T-cell (primary cell): ENCODE data around the gene ABHD12. TPM values are rescaled to one million over a fixed set of nuclear protein-coding genes. Genes with fewer than 3 reads are reported as not detected.

Experiments used
- ATAC-seq, 4 experiments: fragments of 200-7000 bp in 3 of 4; fragments of 150-1000 bp in 1 of 4; cut with Tn5 transposase; replicated peaks in 1 of 4; 1 replicate in 3 of 4; 2 replicates in 1 of 4; pipeline ENCODE4 v1.10.0; 2021; ENCODE audit warnings: moderate library complexity in 3 of 4, mild to moderate bottlenecking in 2 of 4, moderate number of reproducible peaks in 1 of 4
- CTCF ChIA-PET, 2 donors: fragments of 300-600 bp; sonication (Branson Sonifier 250); formaldehyde crosslinking; loops; one replicate each; lab custom pipeline; 2022; ENCODE audit warnings: antibody characterized with exemption in 2 of 2; lab: Charles Lee
- POLR2A ChIA-PET, 2 donors: fragments of 300-600 bp; sonication (Branson Sonifier 250); formaldehyde crosslinking; loops; one replicate each; lab custom pipeline; 2022; ENCODE audit warnings: antibody characterized with exemption in 2 of 2; lab: Charles Lee
- DNase-seq, 35 experiments: peaks; one replicate each; pipeline versions ENCODE4 v3.0.0 to v3.0.0-alpha.2; 2013 to 2023
- H3K27ac ChIP-seq: one replicate; pipeline ENCODE4 v1.5.1; 2013; ENCODE audit warnings: low read length
- H3K27me3 ChIP-seq, 2 experiments: replicated peaks in 1 of 2; 1 replicate in 1 of 2; 2 replicates in 1 of 2; pipeline versions ENCODE4 v1.6.1 to v1.7.0; 2013; ENCODE audit warnings: low read length in 1 of 2, mixed read lengths in 1 of 2; ENCODE audit not compliant: control insufficient read depth in 2 of 2, insufficient read depth in 2 of 2; ENCODE audit errors: extremely low read depth in 1 of 2
- H3K36me3 ChIP-seq, 2 donors: 1 replicate in 1 of 2; 2 replicates in 1 of 2; pipeline versions ENCODE4 v1.6.1 to v1.7.0; 2013; ENCODE audit warnings: low read length in 1 of 2; ENCODE audit not compliant: control insufficient read depth in 2 of 2, insufficient read depth in 1 of 2; ENCODE audit errors: extremely low read depth in 1 of 2
- H3K4me1 ChIP-seq, 2 experiments: 1 replicate in 1 of 2; 2 replicates in 1 of 2; pipeline versions ENCODE4 v1.6.1 to v1.7.0; 2013; ENCODE audit warnings: low read length in 2 of 2, mixed read lengths in 1 of 2; ENCODE audit not compliant: insufficient read depth in 2 of 2, control insufficient read depth in 1 of 2; ENCODE audit errors: extremely low read depth in 1 of 2
- H3K4me3 ChIP-seq, 2 donors: 1 replicate in 1 of 2; 2 replicates in 1 of 2; pipeline versions ENCODE4 v1.5.1 to v1.7.0; 2013; ENCODE audit warnings: mild to moderate bottlenecking in 2 of 2, low read length in 1 of 2, moderate library complexity in 1 of 2; ENCODE audit not compliant: control insufficient read depth in 1 of 2; ENCODE audit errors: extremely low read depth in 1 of 2
- H3K9me3 ChIP-seq: 2 replicates; pipeline ENCODE4 v1.7.0; 2013
- H3K27ac Mint-ChIP-seq, 2 donors: one replicate each; pipeline ENCODE4 v1.8.0; 2020 to 2021; ENCODE audit warnings: mild to moderate bottlenecking in 2 of 2, mixed read lengths in 2 of 2
- H3K27me3 Mint-ChIP-seq, 2 donors: one replicate each; pipeline ENCODE4 v1.8.0; 2021 to 2022; ENCODE audit warnings: mixed read lengths in 2 of 2
- H3K36me3 Mint-ChIP-seq: one replicate; pipeline ENCODE4 v1.8.0; 2021; ENCODE audit warnings: mixed read lengths
- H3K4me1 Mint-ChIP-seq, 3 donors: one replicate each; pipeline ENCODE4 v1.8.0; 2020 to 2022; ENCODE audit warnings: mixed read lengths in 3 of 3, mild to moderate bottlenecking in 1 of 3
- H3K4me3 Mint-ChIP-seq, 3 donors: one replicate each; pipeline ENCODE4 v1.8.0; 2020 to 2022; ENCODE audit warnings: mild to moderate bottlenecking in 3 of 3, mixed read lengths in 3 of 3, moderate library complexity in 3 of 3
- H3K9me3 Mint-ChIP-seq, 3 donors: one replicate each; pipeline ENCODE4 v1.8.0; 2020 to 2022; ENCODE audit warnings: mixed read lengths in 3 of 3
- WGBS: methylation state at CpG from one replicate; pipeline ENCODE4 v1.1.5; 2013; ENCODE audit warnings: missing lambda C conversion rate; ENCODE audit not compliant: insufficient coverage; 5-methylcytosine and 5-hydroxymethylcytosine counted together
- total RNA-seq, 35 experiments: library from RNA in 6 of 35; stranded (reverse) in 6 of 35; fragments of 120-200 nt in 1 of 35; gene quantifications; one replicate each; pipeline versions ENCODE4 v1.2.1 to v1.2.4 and lab custom pipeline; 2013 to 2026

The ABHD12 gene
- total RNA-seq, 5 donors from 2014 or later (not counting 1 experiment from before 2014, with no cell fraction given), result 19.5 to 27.7 (median 22.1) TPM

DNA sequence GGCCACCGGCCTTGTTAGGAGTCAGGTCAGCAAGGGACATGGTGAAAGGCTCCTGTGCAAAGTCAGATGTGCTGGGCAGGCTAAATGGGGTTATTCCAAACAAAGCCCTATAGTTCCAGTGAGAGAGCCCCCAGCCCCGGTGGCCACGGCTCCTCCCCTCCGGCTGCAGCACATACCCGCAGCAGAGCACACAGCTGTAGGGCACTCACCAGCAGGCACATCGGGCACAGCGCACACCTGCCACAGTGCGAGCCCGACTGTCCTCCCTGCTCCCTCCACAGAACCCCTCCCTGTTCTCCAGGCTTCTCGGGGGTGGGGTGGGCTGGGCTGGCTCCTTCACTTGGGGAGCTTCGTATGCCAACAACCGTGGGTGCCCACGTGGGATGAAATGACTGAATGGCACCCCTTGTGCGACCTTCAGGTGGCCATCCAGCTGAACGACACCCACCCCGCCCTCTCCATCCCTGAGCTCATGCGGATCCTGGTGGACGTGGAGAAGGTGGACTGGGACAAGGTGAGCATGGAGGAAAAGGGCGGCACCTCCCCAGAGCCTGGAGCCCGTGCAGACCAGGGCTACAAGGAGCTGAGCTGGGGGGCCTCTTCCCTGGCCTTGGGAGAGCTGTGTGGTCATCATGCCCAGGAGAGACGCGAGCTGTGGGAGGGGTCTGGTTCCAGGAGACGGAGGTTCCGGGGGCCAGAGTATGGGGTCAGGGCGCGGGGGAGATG lies 111.8 kb downstream of the ABHD12 start:
- Histone ChIP-seq H3K4me3 (no peak overlapping the region), H3K27me3 (no peaks in the 10 kb centered on the region), H3K4me1 (peaks cover 0 to 16% of the 10 kb centered on the region in 2 experiments), H3K9me3 (no peaks in the 10 kb centered on the region), H3K36me3 (peaks cover 43 to 86% of the 10 kb centered on the region in 2 donors), H3K27ac (no peak overlapping the region)
- no peak overlapping the region for H3K4me3 Mint-ChIP-seq
- DNase-seq (peak in 1 of 35 experiments; percentile 1), ATAC-seq (no peak)
- ChIA-PET POLR2A (no interaction called here), CTCF (no interaction called here)
- 94% methylated on average over 20 of the region's 26 CpGs for WGBS
- no peaks in the 10 kb centered on the region for H3K4me1 Mint-ChIP-seq
- no peak overlapping the region for H3K27ac Mint-ChIP-seq
- H3K27me3 Mint-ChIP-seq, result no peaks in the 10 kb centered on the region
- H3K36me3 Mint-ChIP-seq, result peaks cover 23% of the 10 kb centered on the region
- H3K9me3 Mint-ChIP-seq, result no peaks in the 10 kb centered on the region

DNA sequence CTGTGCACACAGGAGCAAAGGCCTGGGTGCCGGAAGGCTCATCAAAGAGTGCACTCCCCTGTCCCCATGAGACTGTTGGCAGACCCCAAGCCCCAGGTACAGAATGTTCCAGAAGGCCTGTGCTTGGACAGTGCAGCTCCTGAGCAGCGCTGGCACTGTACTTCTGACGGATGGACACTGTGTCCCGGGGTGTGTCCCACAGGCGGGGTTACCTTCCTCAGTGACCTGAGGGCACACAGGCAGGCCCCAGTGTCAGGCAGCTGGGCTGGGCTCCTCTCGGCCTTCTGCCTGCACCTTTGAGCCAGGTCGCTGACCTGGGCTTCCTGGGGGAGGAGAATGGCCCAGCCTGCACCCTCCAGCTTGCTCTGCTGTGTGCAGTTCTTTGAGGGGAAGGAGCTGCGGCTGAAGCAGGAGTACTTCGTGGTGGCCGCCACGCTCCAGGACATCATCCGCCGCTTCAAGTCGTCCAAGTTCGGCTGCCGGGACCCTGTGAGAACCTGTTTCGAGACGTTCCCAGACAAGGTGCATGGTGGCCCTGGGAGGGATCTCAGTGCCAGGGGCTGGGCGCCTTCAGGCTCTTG lies 112.6 kb downstream of the ABHD12 start:
- Histone ChIP-seq H3K36me3 (peaks cover 43 to 85% of the 10 kb centered on the region in 2 donors), H3K9me3 (no peaks in the 10 kb centered on the region), H3K4me3 (no peak overlapping the region), H3K27me3 (no peaks in the 10 kb centered on the region), H3K27ac (no peak overlapping the region), H3K4me1 (peaks cover 0 to 16% of the 10 kb centered on the region in 2 experiments)
- no peak for ATAC-seq
- Mint-ChIP-seq H3K9me3 (no peaks in the 10 kb centered on the region), H3K36me3 (peaks cover 23% of the 10 kb centered on the region), H3K27ac (no peak overlapping the region), H3K4me3 (no peak overlapping the region), H3K4me1 (no peaks in the 10 kb centered on the region), H3K27me3 (no peaks in the 10 kb centered on the region)
- CTCF ChIA-PET, result no interaction called here
- no peak for DNase-seq
- WGBS, result 96% methylated on average over 19 of the region's 19 CpGs
- POLR2A ChIA-PET, result no interaction called here

DNA sequence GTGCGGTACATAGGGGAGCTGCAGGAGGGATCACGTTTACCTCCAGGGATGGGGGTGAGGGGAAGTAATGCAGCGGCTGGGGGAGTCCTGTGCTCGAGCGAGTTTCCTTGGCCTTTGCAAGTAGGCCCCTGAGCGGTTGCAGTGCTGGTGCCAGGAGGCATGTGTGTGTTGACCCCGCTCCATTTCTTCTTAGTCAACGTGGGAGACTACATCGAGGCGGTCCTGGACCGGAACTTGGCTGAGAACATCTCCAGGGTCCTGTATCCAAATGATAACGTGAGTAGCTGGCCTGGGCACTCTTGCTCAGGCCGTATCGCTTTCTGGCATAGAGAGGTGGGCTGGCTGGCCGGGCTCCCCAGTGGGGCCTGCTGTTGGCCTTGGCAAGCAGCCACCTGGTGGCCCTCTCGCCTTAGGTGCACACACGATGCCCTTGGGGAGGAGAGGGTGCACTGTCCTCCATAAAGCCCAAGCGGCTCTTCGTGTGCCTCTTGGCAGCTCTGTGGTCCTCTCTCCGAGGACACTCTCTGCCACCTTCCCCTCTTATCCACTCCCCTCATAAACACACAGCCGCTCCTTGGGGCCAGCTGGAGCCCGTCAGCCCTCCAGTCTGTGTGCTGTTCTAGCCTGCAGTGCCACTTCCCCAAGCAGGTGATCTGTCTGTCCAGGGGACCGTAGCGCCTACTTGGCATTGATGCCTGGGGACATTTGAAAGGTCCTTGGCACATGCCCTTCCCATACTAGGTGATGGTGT lies 113.4 kb downstream of the ABHD12 start:
- no peaks in the 10 kb centered on the region for H3K27me3 Mint-ChIP-seq
- no peak overlapping the region for H3K27ac ChIP-seq
- DNase-seq (no peak), ATAC-seq (no peak)
- H3K4me1 ChIP-seq, result peaks cover 0 to 11% of the 10 kb centered on the region in 2 experiments
- H3K9me3 Mint-ChIP-seq, result no peaks in the 10 kb centered on the region
- H3K36me3 ChIP-seq, result peaks cover 38 to 85% of the 10 kb centered on the region in 2 donors
- CTCF ChIA-PET, result no interaction called here
- no peak overlapping the region for H3K4me3 ChIP-seq
- H3K4me1 Mint-ChIP-seq, result no peaks in the 10 kb centered on the region
- H3K36me3 Mint-ChIP-seq, result peaks cover 24% of the 10 kb centered on the region
- WGBS, result 98% methylated on average over 23 of the region's 24 CpGs
- POLR2A ChIA-PET, result no interaction called here
- H3K27me3 ChIP-seq, result no peaks in the 10 kb centered on the region
- H3K27ac Mint-ChIP-seq, result peak overlapping the region in 1 of 2 donors; percentile 6
- no peaks in the 10 kb centered on the region for H3K9me3 ChIP-seq
- no peak overlapping the region for H3K4me3 Mint-ChIP-seq

DNA sequence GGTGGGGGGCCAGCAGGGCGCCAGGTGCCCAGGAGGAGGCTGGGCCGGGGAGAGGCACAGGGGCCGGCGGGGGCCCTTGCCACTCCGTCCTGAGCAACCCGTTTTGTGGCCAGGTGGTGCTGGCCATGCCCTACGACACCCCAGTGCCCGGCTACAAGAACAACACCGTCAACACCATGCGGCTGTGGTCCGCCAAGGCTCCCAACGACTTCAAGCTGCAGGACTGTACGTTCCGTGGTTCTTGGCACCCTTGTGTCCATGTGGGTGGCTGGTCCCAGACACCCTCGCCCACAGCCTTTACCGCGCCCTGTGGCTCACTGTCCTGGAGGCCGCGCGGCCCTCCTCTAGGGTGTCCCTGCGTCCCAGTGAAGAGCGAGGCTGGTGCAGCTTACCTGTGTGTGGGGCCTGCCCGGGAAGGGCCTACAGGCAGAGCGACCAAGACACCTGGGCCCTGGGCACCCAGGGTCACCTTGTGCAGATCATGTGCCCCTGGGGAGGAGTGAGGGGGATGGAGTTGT lies 114.0 kb downstream of the ABHD12 start:
- Mint-ChIP-seq H3K4me3 (no peak overlapping the region), H3K36me3 (peaks cover 26% of the 10 kb centered on the region), H3K27me3 (no peaks in the 10 kb centered on the region), H3K9me3 (no peaks in the 10 kb centered on the region), H3K27ac (no peak overlapping the region), H3K4me1 (no peaks in the 10 kb centered on the region)
- POLR2A ChIA-PET, result no interaction called here
- DNase-seq, result no peak
- CTCF ChIA-PET, result no interaction called here
- Histone ChIP-seq H3K4me1 (peaks cover 0 to 9% of the 10 kb centered on the region in 2 experiments), H3K36me3 (peaks cover 34 to 85% of the 10 kb centered on the region in 2 donors), H3K4me3 (no peak overlapping the region), H3K9me3 (no peaks in the 10 kb centered on the region), H3K27me3 (no peaks in the 10 kb centered on the region), H3K27ac (no peak overlapping the region)
- no peak for ATAC-seq
- WGBS, result 96% methylated on average over 24 of the region's 24 CpGs

DNA sequence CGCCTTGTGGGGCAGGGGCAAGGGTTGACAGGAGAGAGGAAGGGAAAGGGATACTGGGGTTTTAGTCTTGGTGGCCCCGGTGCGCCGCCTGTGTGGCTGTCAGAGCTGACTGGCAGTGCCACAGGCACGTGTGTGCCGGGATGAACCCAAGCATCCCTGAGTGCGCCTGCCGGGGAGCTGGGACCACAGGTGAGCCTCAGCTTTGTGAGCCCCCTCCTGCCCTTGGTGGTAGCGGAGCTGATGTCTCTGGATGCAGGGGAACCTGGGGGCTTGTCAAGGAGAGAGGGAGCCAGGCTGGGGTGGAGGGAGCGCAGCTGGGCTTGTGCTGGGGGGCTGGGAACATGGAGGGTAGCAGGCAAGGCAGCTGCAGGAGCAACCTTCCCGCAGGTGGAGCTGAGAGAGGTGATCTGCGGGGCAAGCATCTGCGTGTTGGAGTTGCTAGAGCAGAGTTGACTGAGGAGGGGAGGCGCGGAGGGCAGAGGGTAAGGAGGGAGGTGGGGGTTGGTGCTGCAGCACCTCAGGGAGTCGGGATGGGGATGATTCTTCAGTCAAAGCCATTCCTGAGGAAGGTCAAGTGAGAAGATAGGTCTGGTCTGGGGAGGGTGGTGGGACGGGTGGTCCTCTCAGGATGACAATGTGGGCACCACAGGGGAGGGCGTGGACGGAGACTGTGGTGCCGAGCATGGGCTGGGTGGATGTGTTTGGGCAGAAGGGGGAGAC lies 114.7 kb downstream of the ABHD12 start:
- DNase-seq (no peak), ATAC-seq (no peak)
- ChIA-PET CTCF (no interaction called here), POLR2A (no interaction called here)
- 95% methylated on average over 20 of the region's 20 CpGs for WGBS
- Mint-ChIP-seq H3K4me3 (no peak overlapping the region), H3K9me3 (no peaks in the 10 kb centered on the region), H3K27me3 (no peaks in the 10 kb centered on the region), H3K27ac (no peak overlapping the region), H3K4me1 (no peaks in the 10 kb centered on the region), H3K36me3 (peaks cover 31% of the 10 kb centered on the region)
- H3K4me3 ChIP-seq, result no peak overlapping the region
- H3K4me1 ChIP-seq, result peaks cover 0 to 4% of the 10 kb centered on the region in 2 experiments
- H3K27me3 ChIP-seq, result no peaks in the 10 kb centered on the region
- no peak overlapping the region for H3K27ac ChIP-seq
- H3K9me3 ChIP-seq, result no peaks in the 10 kb centered on the region
- H3K36me3 ChIP-seq, result peaks cover 31 to 87% of the 10 kb centered on the region in 2 donors
